ENCODE measurements around the gene ZFP91.

ZFP91 gene

DNA sequence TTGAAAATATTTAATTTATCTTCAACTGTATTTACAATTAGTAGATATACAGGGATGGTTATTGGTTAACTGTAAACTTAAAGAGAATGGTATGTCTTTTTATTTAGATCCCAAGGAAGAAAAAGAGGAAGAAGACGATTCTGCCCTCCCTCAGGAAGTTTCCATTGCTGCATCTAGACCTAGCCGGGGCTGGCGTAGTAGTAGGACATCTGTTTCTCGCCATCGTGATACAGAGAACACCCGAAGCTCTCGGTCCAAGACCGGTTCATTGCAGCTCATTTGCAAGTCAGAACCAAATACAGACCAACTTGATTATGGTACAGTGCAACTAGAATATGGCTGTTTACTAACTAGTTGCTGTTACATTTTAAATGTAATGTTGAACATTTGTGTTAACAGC is 30.9 kb downstream of the ZFP91 start:
- DNase-seq (no peak), ATAC-seq (no peak)
- H3K9me3 Mint-ChIP-seq = no peaks in the 10 kb centered on the region
- H3K27me3 Mint-ChIP-seq = no peaks in the 10 kb centered on the region
- H3K4me1 Mint-ChIP-seq = peaks cover 43% of the 10 kb centered on the region
- no peak overlapping the region for H3K27ac Mint-ChIP-seq
- H3K4me3 Mint-ChIP-seq = no peak overlapping the region

DNA sequence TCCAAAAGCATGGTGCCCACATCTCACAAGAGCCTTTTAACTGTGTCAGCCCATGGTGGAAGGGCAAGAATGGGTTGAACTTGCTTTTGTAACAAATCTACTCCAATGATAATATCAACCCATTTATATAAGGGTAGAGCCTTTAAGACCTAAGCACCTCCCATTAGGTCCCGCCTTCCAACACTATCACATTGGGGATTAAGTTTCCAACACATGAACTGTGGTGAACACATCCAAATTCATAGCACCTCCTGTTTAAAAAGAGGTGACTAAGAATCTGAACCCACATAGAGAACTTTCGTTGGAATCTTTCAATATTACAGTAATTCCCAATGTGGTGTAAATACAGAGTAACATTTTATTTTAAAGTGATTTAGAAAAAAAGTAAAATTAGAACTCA is 34.4 kb downstream of the ZFP91 start:
- H3K27ac Mint-ChIP-seq = no peak overlapping the region

GRCh38 chr11:58615559-58615958 is 36.7 kb downstream of the ZFP91 start:
- Mint-ChIP-seq H3K27ac (peak overlapping the region in 1 of 2 donors; percentile 21), H3K9me3 (no peaks in the 10 kb centered on the region), H3K4me3 (no peak overlapping the region), H3K27me3 (no peaks in the 10 kb centered on the region), H3K4me1 (peaks cover 45% of the 10 kb centered on the region)
- ATAC-seq = no peak
- no peak for DNase-seq

More for the DNA sequence above, 34.4 kb downstream of the ZFP91 start:
- Mint-ChIP-seq H3K9me3 (no peaks in the 10 kb centered on the region), H3K27me3 (no peaks in the 10 kb centered on the region), H3K4me3 (no peak overlapping the region), H3K4me1 (peaks cover 30% of the 10 kb centered on the region)
- ATAC-seq (no peak), DNase-seq (no peak)

DNA sequence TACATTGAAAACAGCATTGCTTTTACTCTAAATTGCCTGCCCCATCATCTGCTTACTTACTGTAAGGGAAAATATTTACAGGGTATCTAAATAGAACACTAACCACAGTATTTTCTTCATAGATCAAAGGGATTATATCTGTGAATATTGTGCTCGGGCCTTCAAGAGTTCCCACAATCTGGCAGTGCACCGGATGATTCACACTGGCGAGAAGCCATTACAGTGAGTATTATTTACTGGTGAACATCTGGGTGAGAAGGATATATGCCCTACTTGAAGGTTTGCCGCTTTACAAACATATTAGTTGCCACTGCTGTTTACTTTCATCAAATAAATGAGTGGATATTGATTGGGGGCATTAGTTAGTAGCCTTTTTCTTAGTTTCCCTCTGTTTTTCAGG is 37.7 kb downstream of the ZFP91 start:
- Mint-ChIP-seq H3K4me3 (no peak overlapping the region), H3K9me3 (no peaks in the 10 kb centered on the region), H3K4me1 (peaks cover 43% of the 10 kb centered on the region), H3K27me3 (no peaks in the 10 kb centered on the region), H3K27ac (no peak overlapping the region)
- ATAC-seq (no peak), DNase-seq (no peak)

DNA sequence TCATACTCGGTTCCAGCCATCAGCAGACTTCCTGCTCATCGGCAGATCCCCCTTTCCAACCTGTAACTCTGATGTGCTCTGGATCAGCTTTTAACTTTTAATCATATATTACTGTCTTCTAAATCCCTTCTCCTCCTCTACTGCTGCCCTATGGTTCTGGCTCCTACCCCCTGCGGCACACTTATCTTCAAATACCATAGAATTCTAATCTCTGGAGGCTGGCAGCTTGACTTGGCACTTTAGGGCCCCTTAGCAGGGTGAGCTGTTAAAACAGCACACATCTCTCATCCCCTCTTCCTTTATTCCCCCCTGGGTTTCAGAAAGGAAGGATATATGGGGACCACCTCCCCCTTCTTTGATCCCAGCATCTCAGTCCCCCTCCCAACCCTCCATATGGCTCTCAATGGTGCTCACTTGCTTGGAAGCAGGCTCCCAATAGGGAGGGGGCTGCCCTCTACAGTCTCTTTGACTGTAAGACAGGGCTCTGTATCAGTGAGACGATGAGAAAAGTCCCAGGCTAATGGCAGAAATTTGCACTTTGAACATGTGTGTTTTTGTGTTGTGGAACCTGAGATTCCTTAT is 39.2 kb downstream of the ZFP91 start:
- ATAC-seq = peak; percentile 74
- no peaks in the 10 kb centered on the region for H3K27me3 Mint-ChIP-seq
- H3K27ac Mint-ChIP-seq = peak overlapping the region in 1 of 2 donors; percentile 78
- H3K4me1 Mint-ChIP-seq = peaks cover 48% of the 10 kb centered on the region
- no peaks in the 10 kb centered on the region for H3K9me3 Mint-ChIP-seq
- DNase-seq = no peak
- H3K4me3 Mint-ChIP-seq = no peak overlapping the region

DNA sequence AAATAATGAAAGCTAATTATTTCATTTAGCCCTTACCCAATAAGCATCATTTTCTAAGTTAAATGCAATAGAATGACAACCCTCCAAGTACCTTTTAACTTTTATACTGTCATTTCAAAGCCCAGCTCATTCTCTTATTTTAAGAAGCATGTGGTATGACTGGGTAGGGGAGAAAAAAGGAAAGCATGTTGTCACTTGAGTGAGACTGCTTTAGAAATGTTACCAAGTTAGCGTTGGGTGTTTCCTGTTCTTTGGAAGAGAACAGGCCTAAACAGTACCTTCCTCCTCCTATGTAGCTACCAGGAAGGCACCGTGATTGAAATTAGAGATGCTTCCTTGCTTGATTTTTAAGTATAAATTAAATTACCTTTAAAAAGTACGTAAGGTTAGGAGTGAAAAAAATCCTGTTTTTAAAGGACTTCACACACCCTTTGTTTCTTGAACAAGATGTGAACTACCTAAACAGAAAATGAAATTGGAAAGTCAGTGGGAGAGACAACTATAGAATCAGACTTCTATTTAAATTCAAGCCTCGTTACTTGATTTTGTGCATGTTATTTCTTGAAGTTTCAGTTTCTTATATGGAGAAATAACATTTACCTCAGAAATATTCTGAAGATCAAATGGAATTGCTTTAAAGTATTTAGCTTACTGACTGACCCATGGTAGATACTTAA is 42.9 kb downstream of the ZFP91 start:
- Mint-ChIP-seq H3K27me3 (no peaks in the 10 kb centered on the region), H3K4me3 (no peak overlapping the region), H3K9me3 (no peaks in the 10 kb centered on the region), H3K27ac (peak overlapping the region; percentile 53 to 89), H3K4me1 (peaks cover 43% of the 10 kb centered on the region)
- DNase-seq = no peak
- peak; percentile 63 for ATAC-seq

GRCh38 chr11:58622344-58622743 is 43.5 kb downstream of the ZFP91 start, which contains the start of gene CNTF:
Gene CNTF, plus strand, starts transcription at chr11:58622665. Its CDS starts 88 bp downstream, at chr11:58622753.
- no peaks in the 10 kb centered on the region for H3K27me3 Mint-ChIP-seq
- H3K9me3 Mint-ChIP-seq = no peaks in the 10 kb centered on the region
- DNase-seq (no peak), ATAC-seq (no peak)
- H3K27ac Mint-ChIP-seq = peak within 1 kb of the TSS; percentile 53 to 89
- peaks cover 40% of the 10 kb centered on the region for H3K4me1 Mint-ChIP-seq
- H3K4me3 Mint-ChIP-seq = no peak within 1 kb of the TSS

- no peaks in the 10 kb centered on the region for H3K9me3 Mint-ChIP-seq
- no peaks in the 10 kb centered on the region for H3K27me3 Mint-ChIP-seq
- ATAC-seq (no peak), DNase-seq (no peak)
- H3K27ac Mint-ChIP-seq = no peak overlapping the region
- peaks cover 21% of the 10 kb centered on the region for H3K4me1 Mint-ChIP-seq
- H3K4me3 Mint-ChIP-seq = no peak overlapping the region
These were observed 46.2 kb downstream of the ZFP91 start for GRCh38 chr11:58625086-58625485.

GRCh38 chr11:58625826-58626460 is 47.1 kb downstream of the ZFP91 start:
- H3K27me3 Mint-ChIP-seq = no peaks in the 10 kb centered on the region
- no peak for DNase-seq
- H3K4me3 Mint-ChIP-seq = no peak overlapping the region
- no peaks in the 10 kb centered on the region for H3K9me3 Mint-ChIP-seq
- H3K4me1 Mint-ChIP-seq = peaks cover 16% of the 10 kb centered on the region
- ATAC-seq = no peak
- no peak overlapping the region for H3K27ac Mint-ChIP-seq

DNA sequence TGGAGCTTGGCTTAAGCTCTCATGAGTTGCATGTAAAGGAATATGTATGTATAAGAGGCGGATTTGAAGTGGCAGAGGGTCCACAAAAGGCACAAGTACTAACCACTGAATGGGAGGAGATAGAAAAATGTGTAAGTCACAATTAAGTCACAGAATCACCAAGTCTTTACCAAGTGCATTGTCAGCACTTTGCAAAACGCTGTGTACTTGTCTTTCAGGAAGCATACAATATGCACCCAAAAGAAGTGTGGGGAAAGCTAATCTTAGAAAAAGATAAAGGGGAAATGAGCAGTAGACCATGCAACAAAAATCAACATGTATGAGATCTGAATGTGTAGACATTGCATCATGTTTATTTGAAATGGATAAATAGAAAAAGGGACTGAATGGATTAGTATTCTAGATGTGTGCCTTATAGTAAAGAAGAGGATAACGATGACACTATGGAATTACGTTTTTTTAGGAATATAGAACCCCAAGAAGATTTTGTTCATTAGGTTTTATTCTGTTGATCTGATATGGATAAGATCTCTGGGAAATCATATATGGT is 48.1 kb downstream of the ZFP91 start:
- no peaks in the 10 kb centered on the region for H3K27me3 Mint-ChIP-seq
- DNase-seq (no peak), ATAC-seq (no peak)
- H3K4me3 Mint-ChIP-seq = no peak overlapping the region
- peaks cover 10% of the 10 kb centered on the region for H3K4me1 Mint-ChIP-seq
- H3K27ac Mint-ChIP-seq = peak overlapping the region in 1 of 2 donors; percentile 11
- H3K9me3 Mint-ChIP-seq = no peaks in the 10 kb centered on the region

DNA sequence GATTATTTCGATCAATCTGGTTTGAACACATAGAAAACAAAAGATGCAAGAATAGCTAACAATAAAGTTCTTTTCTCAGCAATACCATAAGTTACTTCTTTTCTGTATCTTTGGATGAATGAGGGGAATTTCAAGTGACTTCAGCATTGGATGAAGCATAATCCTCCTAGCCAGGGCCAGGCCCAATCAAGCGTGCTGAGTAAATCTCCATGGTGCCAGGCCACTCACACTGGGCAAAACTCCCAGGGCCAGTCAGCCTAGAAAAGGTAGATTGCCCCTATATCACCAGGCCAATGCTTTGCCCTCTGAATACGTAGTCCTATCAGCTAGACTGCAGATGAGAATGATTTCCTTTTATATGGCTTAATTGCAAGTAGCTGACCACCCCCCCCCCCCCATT is 49.6 kb downstream of the ZFP91 start:
- ATAC-seq (no peak), DNase-seq (no peak)
- H3K27me3 Mint-ChIP-seq = no peaks in the 10 kb centered on the region
- no peak overlapping the region for H3K4me3 Mint-ChIP-seq
- H3K4me1 Mint-ChIP-seq = peaks cover 7% of the 10 kb centered on the region
- H3K9me3 Mint-ChIP-seq = no peaks in the 10 kb centered on the region
- peak overlapping the region in 1 of 2 donors; percentile 19 for H3K27ac Mint-ChIP-seq

- no peaks in the 10 kb centered on the region for H3K9me3 Mint-ChIP-seq
- peak; percentile 62 for ATAC-seq
- peaks cover 7% of the 10 kb centered on the region for H3K4me1 Mint-ChIP-seq
- no peaks in the 10 kb centered on the region for H3K27me3 Mint-ChIP-seq
- H3K27ac Mint-ChIP-seq = peak overlapping the region; percentile 2 to 40
- DNase-seq = no peak
- no peak overlapping the region for H3K4me3 Mint-ChIP-seq
These were observed 51.0 kb downstream of the ZFP91 start for GRCh38 chr11:58629857-58630256.

- no peaks in the 10 kb centered on the region for H3K27me3 Mint-ChIP-seq
- DNase-seq (no peak), ATAC-seq (no peak)
- no peak overlapping the region for H3K4me3 Mint-ChIP-seq
- peaks cover 7% of the 10 kb centered on the region for H3K4me1 Mint-ChIP-seq
- no peak overlapping the region for H3K27ac Mint-ChIP-seq
- no peaks in the 10 kb centered on the region for H3K9me3 Mint-ChIP-seq
These were observed 52.5 kb downstream of the ZFP91 start for GRCh38 chr11:58631378-58631777.

DNA sequence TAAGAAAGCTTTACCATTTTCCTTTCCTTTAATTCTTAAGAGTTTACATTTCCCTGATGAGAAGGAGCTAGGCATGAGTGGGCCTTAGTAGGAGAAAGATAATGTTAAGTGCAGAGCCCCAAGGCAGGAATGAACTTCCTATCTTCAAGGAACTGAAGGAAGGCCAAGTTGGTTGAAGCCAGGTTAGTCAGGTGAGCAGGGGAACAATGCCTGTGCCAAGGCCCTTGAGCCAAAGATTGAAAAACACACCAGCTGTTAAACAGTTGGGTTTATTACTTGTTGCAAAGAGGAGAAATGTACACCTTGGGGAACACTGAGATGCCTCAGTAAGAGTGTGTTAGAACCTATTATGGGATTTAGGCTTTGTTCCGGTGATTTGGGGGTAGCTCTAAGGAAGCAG is 53.6 kb downstream of the ZFP91 start:
- H3K27ac Mint-ChIP-seq = peak overlapping the region in 1 of 2 donors; percentile 21
- ATAC-seq (no peak), DNase-seq (no peak)
- H3K27me3 Mint-ChIP-seq = no peaks in the 10 kb centered on the region
- peaks cover 7% of the 10 kb centered on the region for H3K4me1 Mint-ChIP-seq
- no peak overlapping the region for H3K4me3 Mint-ChIP-seq
- no peaks in the 10 kb centered on the region for H3K9me3 Mint-ChIP-seq

DNA sequence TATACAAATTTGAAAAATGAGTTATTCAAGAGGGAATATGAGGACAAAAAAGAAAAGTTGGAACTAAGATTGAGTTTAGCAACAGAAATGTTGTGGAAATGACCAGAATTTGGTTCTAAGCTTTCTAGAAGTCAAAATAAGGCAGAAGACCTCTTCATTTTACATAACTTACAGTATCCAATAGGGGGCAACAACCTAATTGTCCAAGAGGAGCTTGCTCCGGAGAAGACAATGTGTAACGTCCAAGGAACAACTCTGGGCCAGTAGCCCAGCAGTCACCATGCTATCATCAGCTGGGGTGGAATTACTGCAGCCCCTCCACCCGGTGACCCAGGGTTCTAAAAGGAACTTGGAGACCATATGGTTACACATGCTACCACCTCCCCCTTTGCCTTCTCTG is 57.7 kb downstream of the ZFP91 start:
- Mint-ChIP-seq H3K4me3 (no peak overlapping the region), H3K9me3 (no peaks in the 10 kb centered on the region), H3K4me1 (peaks cover 20% of the 10 kb centered on the region), H3K27ac (no peak overlapping the region), H3K27me3 (no peaks in the 10 kb centered on the region)
- no peak for DNase-seq
- no peak for ATAC-seq

- Mint-ChIP-seq H3K4me1 (peaks cover 21% of the 10 kb centered on the region), H3K4me3 (no peak overlapping the region), H3K9me3 (no peaks in the 10 kb centered on the region), H3K27ac (peak overlapping the region in 1 of 2 donors; percentile 45), H3K27me3 (no peaks in the 10 kb centered on the region)
- DNase-seq (no peak), ATAC-seq (no peak)
These were observed 58.5 kb downstream of the ZFP91 start for GRCh38 chr11:58637371-58637770.

Measured in stimulated activated naive CD8-positive, alpha-beta T cell treated with anti-CD3 and anti-CD28 coated beads, Interleukin-15, amount 100 ng/mL, for 72 hours (primary cell).